GM11168 (cell line): ENCODE measurements around the gene NTN5.

Experiments used
- in situ Hi-C: fragments of 300-500 bp; cut with MboI; formaldehyde crosslinking; loops from one replicate; pipeline ENCODE4 v1.12.0; 2022; ENCODE audit warnings: low sequenced_read_pairs; ENCODE audit not compliant: unreplicated experiment

Gene NTN5

GRCh38 chr19:48618278-48618915, 54.4 kb downstream of the NTN5 start:
- in situ Hi-C loops: no loop called here

GRCh38 chr19:48617146-48617937, 55.5 kb downstream of the NTN5 start:
- in situ Hi-C loops: no loop called here

GRCh38 chr19:48616491-48617056, 56.2 kb downstream of the NTN5 start:
- in situ Hi-C loops: no loop called here

- in situ Hi-C loops: no loop called here
These were observed 56.8 kb downstream of the NTN5 start for GRCh38 chr19:48616041-48616436.

GRCh38 chr19:48615231-48616040, 57.4 kb downstream of the NTN5 start:
- in situ Hi-C loops: no loop called here

- in situ Hi-C loops: no loop called here
These were observed 58.2 kb downstream of the NTN5 start, which contains the start of gene FAM83E for GRCh38 chr19:48614436-48615230. Gene FAM83E (minus strand): TSS chr19:48615076. CDS start chr19:48613372, 1,704 bp downstream.

- in situ Hi-C loops: no loop called here
These were observed 58.9 kb downstream of the NTN5 start for GRCh38 chr19:48613852-48614435.

GRCh38 chr19:48613024-48613851, 59.6 kb downstream of the NTN5 start:
- in situ Hi-C loops: no loop called here

- in situ Hi-C loops: no loop called here
These were observed 60.9 kb downstream of the NTN5 start for GRCh38 chr19:48611872-48612271.
